GM12878 (cell line): ENCODE results near the gene ZYG11A. TPM values are rescaled to one million over a fixed set of nuclear protein-coding genes. Genes with fewer than 3 reads are reported as not detected.

Experiments
- ATAC-seq: fragments of 200-7000 bp; cut with Tn5 transposase; 3 replicates; pipeline ENCODE4 v1.9.1; 2020; ENCODE audit warnings: mild to moderate bottlenecking, moderate library complexity
- BruUV-seq: library from RNA; stranded (reverse); fragments of 400-500 nt; replicated peaks from 2 replicates; lab custom pipeline; 2021; lab: Mats Ljungman, UMichigan
- CTCF ChIA-PET: fragments of 300-600 bp; sonication (Branson Sonifier 250); formaldehyde crosslinking; extraction: SDS; loops from one replicate; lab custom pipeline; 2021; ENCODE audit warnings: inconsistent platforms; lab: Yijun Ruan, JAX
- POLR2A ChIA-PET: fragments of 350-600 bp; formaldehyde crosslinking; extraction: SDS; loops from one replicate; lab custom pipeline; 2021; ENCODE audit warnings: inconsistent platforms; lab: Charles Lee
- RAD21 ChIA-PET: fragments of 300-600 bp; sonication (Branson Sonifier 250); formaldehyde crosslinking; loops from one replicate; lab custom pipeline; 2023; ENCODE audit warnings: antibody characterized with exemption; ENCODE audit not compliant: unreplicated experiment; lab: Charles Lee
- SMC1A ChIA-PET: fragments of 300-600 bp; sonication (Branson Sonifier 250); formaldehyde crosslinking; loops from one replicate; lab custom pipeline; 2023; ENCODE audit not compliant: unreplicated experiment, uncharacterized antibody; lab: Charles Lee
- DNase-seq: peaks from one replicate; pipeline ENCODE4 v3.0.0-alpha.2; 2011; ENCODE audit warnings: low read depth, low spot score
- FAIRE-seq: peaks from 3 replicates; lab custom pipeline; 2011; peaks lifted over from hg19 to GRCh38; lab: Jason Lieb, UNC
- H2AFZ ChIP-seq: 2 replicates; pipeline ENCODE4 v1.6.0; 2011; ENCODE audit warnings: low read depth, low read length, control low read depth; ENCODE audit not compliant: control insufficient read depth
- H3K27ac ChIP-seq: 2 replicates; pipeline ENCODE4 v1.5.1; 2011; ENCODE audit warnings: control low read depth; ENCODE audit not compliant: control insufficient read depth, insufficient read depth
- H3K27me3 ChIP-seq, 2 experiments: replicated peaks in 1 of 2; 2 replicates each; pipeline versions ENCODE4 v1.6.0 to v1.6.1; 2011; ENCODE audit warnings: low read length in 1 of 2; ENCODE audit not compliant: control insufficient read depth in 2 of 2, insufficient read depth in 2 of 2
- H3K36me3 ChIP-seq, 2 experiments: 2 replicates each; pipeline ENCODE4 v1.5.1; 2011; ENCODE audit warnings: low read length in 1 of 2; ENCODE audit not compliant: control insufficient read depth in 2 of 2, insufficient read depth in 2 of 2
- H3K4me1 ChIP-seq: 2 replicates; pipeline ENCODE4 v1.6.1; 2011; ENCODE audit warnings: mild to moderate bottlenecking, low read length, moderate library complexity, mixed read lengths; ENCODE audit not compliant: control insufficient read depth, insufficient read depth
- H3K4me2 ChIP-seq: 2 replicates; pipeline ENCODE4 v1.6.0; 2011; ENCODE audit warnings: control low read depth; ENCODE audit not compliant: control insufficient read depth, insufficient read depth
- H3K4me3 ChIP-seq: fragments of 200-600 bp; sonication (generic); 2 replicates; pipeline ENCODE4 v1.5.1; 2016
- H3K79me2 ChIP-seq: 2 replicates; pipeline ENCODE4 v1.6.0; 2011; ENCODE audit warnings: low read length; ENCODE audit not compliant: control insufficient read depth, insufficient read depth
- H3K9ac ChIP-seq: 2 replicates; pipeline ENCODE4 v1.8.0; 2011; ENCODE audit warnings: low read length, control low read depth, mixed read lengths; ENCODE audit not compliant: control insufficient read depth, insufficient read depth
- H3K9me3 ChIP-seq: replicated peaks from 3 replicates; pipeline ENCODE4 v1.5.1; 2011; ENCODE audit warnings: mild to moderate bottlenecking, low read length; ENCODE audit not compliant: control insufficient read depth, insufficient read depth
- H4K20me1 ChIP-seq: 2 replicates; pipeline ENCODE4 v1.6.0; 2011; ENCODE audit not compliant: control insufficient read depth, insufficient read depth
- ASH2L ChIP-seq: fragments of 300-600, 200-600 bp; sonication (generic); IDR thresholded peaks from 2 replicates; pipeline ENCODE4 v1.6.1; 2017; ENCODE audit warnings: low read depth, mild to moderate bottlenecking, borderline replicate concordance
- BCL3 ChIP-seq: IDR thresholded peaks from 2 replicates; pipeline ENCODE4 v1.6.1; 2011; ENCODE audit warnings: borderline replicate concordance, low read depth, mild to moderate bottlenecking, moderate library complexity, low read length; ENCODE audit not compliant: insufficient read depth, poor library complexity, severe bottlenecking
- CBFB ChIP-seq: IDR thresholded peaks from 2 replicates; pipeline ENCODE4 v1.6.1; 2016; ENCODE audit warnings: antibody characterized with exemption, low read depth
- CHD1 ChIP-seq: IDR thresholded peaks from 2 replicates; pipeline ENCODE4 v1.6.1; 2012; ENCODE audit warnings: low read depth, low read length, improper control_type of control experiment
- SKIL ChIP-seq: fragments of 450-650 bp; IDR thresholded peaks from 2 replicates; pipeline ENCODE4 v1.6.1; 2017; ENCODE audit warnings: mild to moderate bottlenecking, low read depth, inconsistent platforms; ENCODE audit not compliant: poor library complexity, severe bottlenecking
- WGBS: methylation state at CpG from one replicate; pipeline ENCODE4 v1.1.6; 2016; ENCODE audit warnings: low lambda C conversion rate; ENCODE audit not compliant: insufficient replicate concordance, insufficient coverage; ENCODE audit errors: missing lambda C conversion rate; 5-methylcytosine and 5-hydroxymethylcytosine counted together
- in situ Hi-C: fragments of 300-500 bp; cut with MboI; formaldehyde crosslinking; loops from 9 replicates; pipeline ENCODE4 v1.14.3; 2018; ENCODE audit warnings: mixed read lengths
- intact Hi-C: fragments of 100-400 bp; cut with micrococcal nuclease; formaldehyde crosslinking; loops from one replicate; pipeline ENCODE4 v1.14.2; 2022; ENCODE audit not compliant: unreplicated experiment
- polyA plus RNA-seq, 11 experiments: library from polyadenylated mRNA; depleted of rRNA in 4 of 11; unstranded in 6 of 11; stranded (reverse) in 5 of 11; fragments of >200 nt; fragmentation: Nextera tagmentation in 4 of 11; fragmentation: Illumina TruSeq in 1 of 11; extraction: Ambion mirVana in 4 of 11; extraction: Trizol in 1 of 11; gene quantifications; 1 replicate in 1 of 11; 2 replicates in 10 of 11; pipeline versions ENCODE4 v1.2.1 to v1.2.3, GENCODE V29; 2011 to 2016; ENCODE audit warnings: inconsistent platforms in 2 of 11, missing spikeins in 2 of 11, low read depth in 1 of 11
- total RNA-seq, 4 experiments: library from RNA; depleted of rRNA in 3 of 4; stranded (reverse); fragments of >200 nt in 3 of 4; fragmentation: Illumina TruSeq in 1 of 4; extraction: Trizol in 1 of 4; gene quantifications; 2 replicates each; pipeline versions ENCODE4 v1.2.1 to v1.2.3, GENCODE V29; 2013 to 2021

The ZYG11A gene
- total and polyA plus RNA-seq, 10 of the 15 experiments (the other 5 are each of a cell fraction or from before 2014, with no cell fraction given): 0.22 to 6.4 (median 0.68) TPM

- in situ Hi-C loops (loop anchor here (25.0 kb wide), 1 partner anchor 271 kb away; the partner anchor contains the start of gene CPT2), intact Hi-C loops (no loop called here)
- H4K20me1 ChIP-seq: no peaks in the 10 kb centered on the region
- BruUV-seq: no TSS peak
- H3K27ac ChIP-seq: no peak overlapping the region
- H2AFZ ChIP-seq: no peak overlapping the region
- ChIA-PET CTCF (interaction anchor here (1.3 to 1.7 kb wide), 2 partner anchors 11 to 267 kb away, joined by 3 to 4 read pairs; no protein-coding TSS in a partner anchor), RAD21 (no interaction called here), POLR2A (no interaction called here), SMC1A (interaction anchor here (1.1 kb wide), 1 partner anchor 10 kb away, joined by 3 read pairs; no protein-coding TSS in a partner anchor)
- H3K4me2 ChIP-seq: no peak overlapping the region
- H3K36me3 ChIP-seq: no peaks in the 10 kb centered on the region
- no peaks in the 10 kb centered on the region for H3K4me1 ChIP-seq
- no peak for DNase-seq
- H3K79me2 ChIP-seq: no peaks in the 10 kb centered on the region
- H3K9me3 ChIP-seq: no peaks in the 10 kb centered on the region
- no peaks in the 10 kb centered on the region for H3K27me3 ChIP-seq
- no peak for TF ChIP-seq ASH2L
- no peak for TF ChIP-seq CHD1
- TF ChIP-seq CBFB: no peak
- no peak for TF ChIP-seq SKIL
- no peak for TF ChIP-seq BCL3
- no peak overlapping the region for H3K9ac ChIP-seq
- H3K4me3 ChIP-seq: no peak overlapping the region
- no peak for ATAC-seq
- 87% methylated on average over 10 of the region's 10 CpGs for WGBS
- no peak for FAIRE-seq
These were observed 73.8 kb downstream of the ZYG11A start for GRCh38 chr1:52916241-52916975.
